Endothelial cell of umbilical vein (primary cell): ENCODE data around the gene CHN1. TPM values are rescaled to one million over a fixed set of nuclear protein-coding genes. Genes with fewer than 3 reads are reported as not detected.

Experiments used
- BruUV-seq: library from RNA; stranded (reverse); fragments of 400-500 nt; replicated peaks from 2 replicates; lab custom pipeline; 2021; lab: Mats Ljungman, UMichigan
- CTCF ChIA-PET: fragments of 300-600, 350-600 bp; sonication (Branson Sonifier 250); formaldehyde crosslinking; loops from one replicate; lab custom pipeline; 2021; ENCODE audit warnings: antibody characterized with exemption, inconsistent platforms; lab: Charles Lee
- POLR2A ChIA-PET: fragments of 300-600, 350-600 bp; sonication (Branson Sonifier 250); formaldehyde crosslinking; loops from one replicate; lab custom pipeline; 2021; ENCODE audit warnings: antibody characterized with exemption, inconsistent platforms; lab: Charles Lee
- DNase-seq: peaks from one replicate; pipeline ENCODE4 v3.0.0-alpha.2; 2011; ENCODE audit warnings: low read depth, low spot score
- FAIRE-seq: peaks from 2 replicates; lab custom pipeline; 2011; peaks lifted over from hg19 to GRCh38; lab: Jason Lieb, UNC
- H2AFZ ChIP-seq: 2 replicates; pipeline ENCODE4 v1.6.0; 2012; ENCODE audit warnings: low read depth, low read length, control low read depth, inconsistent platforms
- H3K27ac ChIP-seq: 2 replicates; pipeline ENCODE4 v1.5.1; 2011; ENCODE audit warnings: low read depth, mild to moderate bottlenecking, control low read depth, low read length, moderate library complexity; ENCODE audit not compliant: insufficient read depth
- H3K27me3 ChIP-seq, 2 experiments: 2 replicates each; pipeline versions ENCODE4 v1.6.0 to v1.6.1; 2011; ENCODE audit warnings: low read length in 2 of 2, mixed read lengths in 1 of 2; ENCODE audit not compliant: control insufficient read depth in 2 of 2, insufficient read depth in 2 of 2
- H3K36me3 ChIP-seq, 2 experiments: 2 replicates in 1 of 2; 3 replicates in 1 of 2; pipeline ENCODE4 v1.5.1; 2011; ENCODE audit warnings: low read length in 2 of 2, mild to moderate bottlenecking in 1 of 2, moderate library complexity in 1 of 2; ENCODE audit not compliant: control insufficient read depth in 2 of 2, insufficient read depth in 2 of 2; ENCODE audit errors: extremely low read depth in 1 of 2
- H3K4me1 ChIP-seq: 3 replicates; pipeline ENCODE4 v1.5.1; 2011; ENCODE audit warnings: mild to moderate bottlenecking, low read length; ENCODE audit not compliant: control insufficient read depth, insufficient read depth; ENCODE audit errors: extremely low read depth
- H3K4me2 ChIP-seq: 2 replicates; pipeline ENCODE4 v1.6.1; 2011; ENCODE audit warnings: low read length, control low read depth, mixed read lengths; ENCODE audit not compliant: insufficient read depth
- H3K4me3 ChIP-seq, 3 experiments: fragments of 200-600 bp in 1 of 3; sonication (generic), shearing (Covaris generic) in 1 of 3; replicated peaks in 1 of 3; 2 replicates each; pipeline ENCODE4 v1.5.1; 2011 to 2016; ENCODE audit warnings: control low read depth in 3 of 3, low read length in 3 of 3, mild to moderate bottlenecking in 2 of 3, inconsistent platforms in 1 of 3, low read depth in 1 of 3, moderate library complexity in 1 of 3; ENCODE audit not compliant: insufficient read depth in 1 of 3
- H3K79me2 ChIP-seq: 2 replicates; pipeline ENCODE4 v1.6.0; 2012; ENCODE audit warnings: low read length, inconsistent platforms; ENCODE audit not compliant: control insufficient read depth, insufficient read depth
- H3K9ac ChIP-seq: replicated peaks from 2 replicates; pipeline ENCODE3; 2011; ENCODE audit warnings: low read length, control low read depth; ENCODE audit not compliant: insufficient read depth; ENCODE audit errors: extremely low read depth
- H3K9me1 ChIP-seq: replicated peaks from 3 replicates; pipeline ENCODE4 v1.6.0; 2011; ENCODE audit warnings: mild to moderate bottlenecking, low read length; ENCODE audit not compliant: control insufficient read depth, insufficient read depth; ENCODE audit errors: extremely low read depth
- H3K9me3 ChIP-seq: replicated peaks from 2 replicates; pipeline ENCODE4 v1.5.1; 2012; ENCODE audit warnings: low read length, inconsistent platforms; ENCODE audit not compliant: control insufficient read depth, insufficient read depth
- H4K20me1 ChIP-seq: replicated peaks from 2 replicates; pipeline ENCODE3; 2011; ENCODE audit warnings: mild to moderate bottlenecking, low read length; ENCODE audit not compliant: control insufficient read depth, insufficient read depth; ENCODE audit errors: extremely low read depth
- EZH2 ChIP-seq: IDR thresholded peaks from 2 replicates; pipeline ENCODE4 v1.6.1; 2012; ENCODE audit warnings: borderline replicate concordance, low read depth, mild to moderate bottlenecking, moderate library complexity, low read length, inconsistent platforms; ENCODE audit not compliant: severe bottlenecking
- FOS ChIP-seq: IDR thresholded peaks from 2 replicates; pipeline ENCODE4 v1.6.1; 2011; ENCODE audit warnings: mild to moderate bottlenecking, low read length, moderate library complexity, borderline replicate concordance; ENCODE audit not compliant: insufficient read depth
- GATA2 ChIP-seq: IDR thresholded peaks from 2 replicates; pipeline ENCODE4 v1.7.0; 2011; ENCODE audit warnings: low read depth, mild to moderate bottlenecking, moderate library complexity, mixed read lengths, low read length; ENCODE audit not compliant: insufficient read length, insufficient read depth
- JUN ChIP-seq: IDR thresholded peaks from 2 replicates; pipeline ENCODE4 v1.6.1; 2011; ENCODE audit warnings: borderline replicate concordance, low read depth; ENCODE audit not compliant: insufficient read length, insufficient read depth
- MYC ChIP-seq: IDR thresholded peaks from one replicate; pipeline ENCODE4 v1.6.1; 2011; ENCODE audit warnings: mild to moderate bottlenecking, low read depth, low read length
- POLR2A ChIP-seq: IDR thresholded peaks from 2 replicates; pipeline ENCODE4 v1.6.1; 2012; ENCODE audit warnings: low read depth, mild to moderate bottlenecking, control low read depth, low read length
- POLR2AphosphoS5 ChIP-seq: IDR thresholded peaks from 2 replicates; pipeline ENCODE4 v1.6.1; 2012; ENCODE audit warnings: low read depth, mild to moderate bottlenecking, control low read depth, low read length, moderate library complexity; ENCODE audit not compliant: insufficient read depth
- dilution Hi-C: fragments of 300-500 bp; cut with MboI; formaldehyde crosslinking; loops from one replicate; pipeline ENCODE4 v1.15.0; 2019; ENCODE audit warnings: low sequenced_read_pairs; ENCODE audit not compliant: extremely low pct_ligation_motif_present
- intact Hi-C: fragments of 100-400 bp; cut with micrococcal nuclease; formaldehyde crosslinking; loops from one replicate; pipeline ENCODE4 v1.10.0; 2022
- polyA plus RNA-seq, 4 experiments: library from polyadenylated mRNA; depleted of rRNA in 3 of 4; stranded (reverse) in 3 of 4; unstranded in 1 of 4; fragments of >200 nt; gene quantifications; 2 replicates each; pipeline versions ENCODE4 v1.2.1 to v1.2.3, GENCODE V29; 2011 to 2012; ENCODE audit warnings: missing spikeins in 1 of 4
- total RNA-seq: library from RNA; stranded (reverse); gene quantifications from 2 replicates; pipeline ENCODE4 v1.2.3, GENCODE V29; 2021
- TF ChIP-seq, protein P1 (sequence below): IDR thresholded peaks from 2 replicates; pipeline ENCODE4 v1.6.1; 2011; ENCODE audit not compliant: insufficient read depth, insufficient read length
- TF ChIP-seq, protein P2 (sequence below), 2 donors: IDR thresholded peaks; 1 replicate in 1 of 2; 2 replicates in 1 of 2; pipeline ENCODE4 v1.5.1; 2011; ENCODE audit warnings: low read length in 2 of 2, mild to moderate bottlenecking in 2 of 2, moderate library complexity in 2 of 2, control low read depth in 1 of 2, inconsistent platforms in 1 of 2, low read depth in 1 of 2; ENCODE audit not compliant: insufficient read depth in 1 of 2; ENCODE audit errors: extremely low read depth in 1 of 2

Gene CHN1
- total and polyA plus RNA-seq, 2 donors (not counting 3 experiments of a cell fraction or from before 2014, with no cell fraction given), result 23.3 to 24.9 TPM

- no peaks in the 10 kb centered on the region for H3K9me3 ChIP-seq
- H3K36me3 ChIP-seq, result no peaks in the 10 kb centered on the region
- H3K79me2 ChIP-seq, result no peaks in the 10 kb centered on the region
- ChIA-PET POLR2A (no interaction called here), CTCF (interaction anchor here (1.3 to 1.8 kb wide), 2 partner anchors 13 to 60 kb away, joined by 3 to 7 read pairs; no protein-coding TSS in a partner anchor)
- H3K9me1 ChIP-seq, result no peaks in the 10 kb centered on the region
- H3K27me3 ChIP-seq, result no peaks in the 10 kb centered on the region
- H3K4me3 ChIP-seq, result no peak overlapping the region
- peaks cover 34% of the 10 kb centered on the region for H3K4me1 ChIP-seq
- no peak overlapping the region for H3K9ac ChIP-seq
- no peak overlapping the region for H2AFZ ChIP-seq
- H3K27ac ChIP-seq, result no peak overlapping the region
- intact Hi-C loops, result no loop called here
- no TSS peak for BruUV-seq
- TF ChIP-seq POLR2AphosphoS5 (no peak), GATA2 (no peak), MYC (no peak), JUN (no peak), EZH2 (no peak)
- no peak overlapping the region for H3K4me2 ChIP-seq
- dilution Hi-C loops, result no loop called here
- no peak for DNase-seq
- no peaks in the 10 kb centered on the region for H4K20me1 ChIP-seq
- FAIRE-seq, result no peak
Measured at GRCh38 chr2:174830561-174830960, 174.6 kb downstream of the CHN1 start.

GRCh38 chr2:174829550-174829949, 175.6 kb downstream of the CHN1 start:
- ChIA-PET CTCF (no interaction called here), POLR2A (no interaction called here)
- BruUV-seq, result no TSS peak
- Histone ChIP-seq H3K27ac (no peak overlapping the region), H3K9ac (no peak overlapping the region), H2AFZ (no peak overlapping the region), H3K36me3 (no peaks in the 10 kb centered on the region), H3K4me1 (peaks cover 35% of the 10 kb centered on the region), H3K9me1 (no peaks in the 10 kb centered on the region), H4K20me1 (no peaks in the 10 kb centered on the region), H3K9me3 (no peaks in the 10 kb centered on the region), H3K4me3 (no peak overlapping the region), H3K27me3 (no peaks in the 10 kb centered on the region), H3K4me2 (no peak overlapping the region), H3K79me2 (no peaks in the 10 kb centered on the region)
- dilution Hi-C loops, result no loop called here
- intact Hi-C loops, result loop anchor here (5.0 kb wide), 2 partner anchors 48 to 143 kb away; no protein-coding TSS in a partner anchor
- FAIRE-seq (no peak), DNase-seq (no peak)
- TF ChIP-seq GATA2, result no peak
- no peak for TF ChIP-seq MYC
- no peak for TF ChIP-seq FOS
- no peak for TF ChIP-seq POLR2AphosphoS5
- TF ChIP-seq, protein P1, sequence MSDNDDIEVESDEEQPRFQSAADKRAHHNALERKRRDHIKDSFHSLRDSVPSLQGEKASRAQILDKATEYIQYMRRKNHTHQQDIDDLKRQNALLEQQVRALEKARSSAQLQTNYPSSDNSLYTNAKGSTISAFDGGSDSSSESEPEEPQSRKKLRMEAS, result no peak
- TF ChIP-seq, protein P2, sequence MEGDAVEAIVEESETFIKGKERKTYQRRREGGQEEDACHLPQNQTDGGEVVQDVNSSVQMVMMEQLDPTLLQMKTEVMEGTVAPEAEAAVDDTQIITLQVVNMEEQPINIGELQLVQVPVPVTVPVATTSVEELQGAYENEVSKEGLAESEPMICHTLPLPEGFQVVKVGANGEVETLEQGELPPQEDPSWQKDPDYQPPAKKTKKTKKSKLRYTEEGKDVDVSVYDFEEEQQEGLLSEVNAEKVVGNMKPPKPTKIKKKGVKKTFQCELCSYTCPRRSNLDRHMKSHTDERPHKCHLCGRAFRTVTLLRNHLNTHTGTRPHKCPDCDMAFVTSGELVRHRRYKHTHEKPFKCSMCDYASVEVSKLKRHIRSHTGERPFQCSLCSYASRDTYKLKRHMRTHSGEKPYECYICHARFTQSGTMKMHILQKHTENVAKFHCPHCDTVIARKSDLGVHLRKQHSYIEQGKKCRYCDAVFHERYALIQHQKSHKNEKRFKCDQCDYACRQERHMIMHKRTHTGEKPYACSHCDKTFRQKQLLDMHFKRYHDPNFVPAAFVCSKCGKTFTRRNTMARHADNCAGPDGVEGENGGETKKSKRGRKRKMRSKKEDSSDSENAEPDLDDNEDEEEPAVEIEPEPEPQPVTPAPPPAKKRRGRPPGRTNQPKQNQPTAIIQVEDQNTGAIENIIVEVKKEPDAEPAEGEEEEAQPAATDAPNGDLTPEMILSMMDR (IDR thresholded peaks at IDR 0.05; ENCODE audit: extremely low read depth in 1 of 2, insufficient read depth in 1 of 2, low read depth in 1 of 2, low read length in 2 of 2), result no peak
- no peak for TF ChIP-seq POLR2A
- TF ChIP-seq JUN, result no peak
- no peak for TF ChIP-seq EZH2
